Forelimb muscle (tissue), 1 donor: ENCODE results near the gene PSMD7. TPM values are rescaled to one million over a fixed set of nuclear protein-coding genes. Genes with fewer than 3 reads are reported as not detected.
"Not testable (repeated sequence)": the region's sequence is repeated elsewhere in the genome, so short reads cannot be mapped to it uniquely, and the experiment has no call there.

Experiments
- DNase-seq: peaks from one replicate; pipeline ENCODE4 v3.0.0-alpha.2; 2013; ENCODE audit warnings: low read depth
- polyA plus RNA-seq: library from polyadenylated mRNA; unstranded; fragments of 120-200 nt; gene quantifications from one replicate; pipeline ENCODE4 v1.2.1, GENCODE V29; 2013; ENCODE audit not compliant: insufficient read length

PSMD7 gene
- polyA plus RNA-seq, 1 donor: 91.6 TPM

GRCh38 chr16:74297145-74297665 lies 591 bp downstream of the PSMD7 start:
- DNase-seq: no peak

DNA sequence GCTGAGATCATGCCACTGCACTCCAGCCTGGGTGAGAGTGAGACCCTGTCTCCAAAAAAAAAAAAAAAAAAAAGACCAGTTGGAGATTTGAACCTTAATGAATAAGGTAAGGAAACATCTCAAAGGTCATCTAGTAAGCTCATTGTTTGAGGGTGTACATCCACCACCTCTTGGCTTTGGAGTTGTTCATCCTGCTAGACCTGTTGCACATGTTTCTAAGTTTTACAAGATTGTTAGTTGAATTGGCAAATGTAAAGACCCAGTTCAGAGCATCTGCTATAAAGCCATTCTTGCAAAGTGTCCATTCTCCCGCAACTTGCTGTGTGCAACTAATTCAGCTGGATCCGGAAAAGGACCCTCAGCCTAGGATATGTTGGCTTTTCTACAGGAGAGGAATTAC lies 1.5 kb downstream of the PSMD7 start:
- DNase-seq: no peak

GRCh38 chr16:74302341-74302740 lies 5.7 kb downstream of the PSMD7 start:
- DNase-seq: no peak

DNA sequence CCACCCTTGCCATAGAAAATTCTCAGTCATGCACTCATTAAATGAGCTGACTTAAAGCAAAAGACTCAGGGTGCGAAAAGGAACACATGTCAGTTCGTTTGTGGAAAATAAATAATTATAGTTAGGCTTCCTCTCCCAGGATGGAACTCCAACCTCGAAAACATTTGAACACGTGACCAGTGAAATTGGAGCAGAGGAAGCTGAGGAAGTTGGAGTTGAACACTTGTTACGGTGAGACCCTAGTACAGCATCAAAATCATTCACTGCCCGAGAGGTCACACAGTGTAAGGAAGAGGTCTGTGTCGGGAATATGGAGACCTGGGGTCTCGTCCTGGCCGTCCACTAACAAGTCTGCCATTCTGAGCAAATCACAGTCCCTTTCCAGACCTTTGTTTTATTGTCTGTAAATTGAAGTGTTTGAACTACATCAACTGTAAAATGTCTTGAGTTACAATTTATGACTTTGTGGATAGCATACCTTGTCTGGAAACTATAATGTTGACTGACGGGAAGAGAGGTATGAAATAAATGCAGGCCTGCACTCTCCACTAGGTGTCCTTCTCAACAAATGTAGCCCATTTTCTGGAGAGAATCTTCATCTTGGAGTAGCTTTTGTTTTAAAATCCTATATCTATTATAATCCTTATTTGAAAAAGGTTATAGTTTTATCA lies 7.7 kb downstream of the PSMD7 start:
- no peak for DNase-seq

- no peak for DNase-seq
Observed at GRCh38 chr16:74304835-74305176, 8.2 kb downstream of the PSMD7 start.

DNA sequence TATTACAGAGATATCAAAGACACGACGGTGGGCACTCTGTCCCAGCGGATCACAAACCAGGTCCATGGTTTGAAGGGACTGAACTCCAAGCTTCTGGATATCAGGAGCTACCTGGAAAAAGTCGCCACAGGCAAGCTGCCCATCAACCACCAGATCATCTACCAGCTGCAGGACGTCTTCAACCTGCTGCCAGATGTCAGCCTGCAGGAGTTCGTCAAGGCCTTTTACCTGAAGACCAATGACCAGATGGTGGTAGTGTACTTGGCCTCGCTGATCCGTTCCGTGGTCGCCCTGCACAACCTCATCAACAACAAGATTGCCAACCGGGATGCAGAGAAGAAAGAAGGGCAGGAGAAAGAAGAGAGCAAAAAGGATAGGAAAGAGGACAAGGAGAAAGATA lies 8.7 kb downstream of the PSMD7 start:
- no peak for DNase-seq

DNA sequence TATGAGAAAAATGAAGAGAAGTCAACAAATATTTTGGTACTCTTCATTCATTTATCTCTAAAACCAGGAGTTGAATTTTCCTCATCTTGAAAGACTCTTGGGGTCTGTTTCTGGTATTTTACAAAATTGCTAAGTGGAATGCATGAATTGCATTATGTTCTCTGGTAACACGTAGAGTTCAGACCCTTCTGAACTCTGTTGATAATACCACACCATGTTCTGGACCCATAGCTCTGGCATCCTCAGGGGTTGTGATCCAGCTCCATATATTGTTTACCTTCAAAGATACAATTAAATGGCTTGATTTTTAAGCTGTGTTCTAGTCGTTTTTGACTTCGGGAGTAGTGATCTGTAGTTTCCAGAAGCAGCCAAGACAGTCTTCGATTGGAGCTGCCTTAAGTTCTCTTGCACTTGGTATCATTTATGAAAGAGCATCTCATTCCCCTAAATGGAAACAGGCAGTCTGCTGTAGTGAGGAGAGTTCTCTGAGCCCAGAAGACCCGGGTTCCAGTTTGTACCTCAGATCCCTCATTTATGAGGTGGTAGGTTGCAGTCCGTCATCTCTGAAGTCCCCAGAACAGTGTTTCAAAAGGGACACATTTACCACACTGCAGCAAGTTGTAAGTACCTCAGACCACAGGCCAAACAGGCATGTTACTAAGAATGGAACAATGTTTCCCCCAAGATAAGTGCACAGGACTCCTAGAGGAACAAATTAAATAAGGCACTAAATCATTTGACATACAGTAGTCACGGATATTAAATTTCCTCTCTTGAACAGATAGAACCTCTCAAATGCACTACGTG lies 9.6 kb downstream of the PSMD7 start:
- no peak for DNase-seq

- DNase-seq: no peak
Observed at GRCh38 chr16:74307383-74307782, 10.8 kb downstream of the PSMD7 start.

DNA sequence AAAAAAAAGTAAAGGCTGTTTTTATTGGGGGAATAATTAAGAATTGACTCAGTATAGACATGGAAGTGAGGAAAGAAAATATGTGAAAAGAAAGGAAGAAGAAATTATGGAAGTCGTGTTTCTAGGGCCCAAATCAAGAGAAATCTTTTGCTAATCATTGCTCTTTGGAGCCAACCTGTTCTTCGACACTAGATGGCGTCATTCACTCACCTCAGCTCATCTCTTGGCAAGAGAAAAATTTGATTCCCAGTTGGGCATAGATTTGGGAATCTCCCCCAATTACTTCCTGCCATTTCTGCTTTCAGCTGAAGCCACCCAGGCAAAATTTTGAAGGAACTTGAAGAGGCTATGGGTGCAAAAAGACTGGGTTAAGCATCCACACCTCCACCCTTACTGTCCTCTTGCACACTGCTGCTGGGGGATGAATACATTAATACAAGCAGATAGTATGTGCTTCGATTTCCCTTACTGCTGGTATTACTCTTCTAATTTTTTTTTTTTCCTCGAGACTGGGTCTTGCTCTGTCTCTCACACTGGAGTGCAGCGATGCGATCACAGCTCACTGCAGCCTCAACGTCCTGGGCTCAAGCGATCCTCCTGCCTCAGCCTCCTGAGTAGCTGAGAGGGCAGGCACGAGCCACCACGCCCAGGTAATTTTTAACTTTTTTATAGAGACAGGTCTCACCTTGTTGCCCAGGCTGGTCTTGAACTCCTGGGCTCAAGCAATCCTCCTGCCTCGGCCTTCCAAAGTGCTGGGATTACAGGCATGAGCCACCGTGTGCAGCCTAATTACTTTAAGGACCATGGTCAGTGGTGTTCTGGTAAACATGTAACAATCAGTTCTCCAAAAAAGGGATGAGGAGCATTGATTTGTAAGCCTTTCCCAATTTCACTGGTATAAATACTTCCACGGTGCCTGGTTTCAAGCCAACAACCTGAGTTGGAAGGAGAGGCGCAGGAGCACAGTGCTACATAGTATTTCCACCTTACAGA lies 13.5 kb downstream of the PSMD7 start:
- DNase-seq: no peak

- DNase-seq: no peak
Observed at GRCh38 chr16:74315059-74315458, 18.4 kb downstream of the PSMD7 start.

DNA sequence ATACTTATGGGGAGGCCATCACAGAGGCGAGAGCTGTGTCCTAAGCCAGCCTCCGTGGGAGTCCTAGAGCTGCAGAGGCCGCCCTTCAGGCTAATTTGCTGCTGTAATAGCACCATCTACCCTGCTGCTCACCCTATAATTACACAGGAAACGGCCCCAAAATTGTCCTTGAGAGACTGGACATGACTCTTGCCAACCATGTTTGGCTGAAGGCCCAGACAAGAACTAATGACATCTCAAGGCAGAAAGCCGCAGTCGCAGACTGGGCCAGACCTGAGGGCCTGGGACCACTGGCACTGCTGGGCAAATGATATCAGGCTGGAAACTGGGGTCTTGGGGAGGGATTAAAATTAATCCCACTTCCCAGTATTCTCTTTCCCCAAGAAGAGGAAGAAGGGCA lies 24.1 kb downstream of the PSMD7 start:
- DNase-seq: no peak

DNA sequence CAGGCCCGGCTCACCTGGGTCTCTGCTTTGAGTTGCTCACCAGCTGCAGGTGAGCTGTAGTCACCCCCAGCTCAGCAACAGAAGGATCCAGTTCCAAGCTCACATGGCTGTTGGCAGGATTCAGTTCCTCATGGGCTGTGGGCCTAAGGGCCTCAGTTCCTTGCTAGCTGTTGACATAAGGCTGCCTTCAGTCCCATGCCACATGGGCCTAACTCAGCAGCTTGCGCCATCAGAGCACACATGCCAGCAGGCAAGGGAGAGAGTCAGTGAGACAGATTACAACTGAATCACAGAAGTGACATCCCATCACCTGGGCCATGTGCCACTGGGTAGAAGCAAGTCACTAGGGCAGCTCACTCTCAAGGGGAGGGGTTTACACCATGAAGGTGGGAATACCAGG lies 24.7 kb downstream of the PSMD7 start:
- DNase-seq: no peak

DNA sequence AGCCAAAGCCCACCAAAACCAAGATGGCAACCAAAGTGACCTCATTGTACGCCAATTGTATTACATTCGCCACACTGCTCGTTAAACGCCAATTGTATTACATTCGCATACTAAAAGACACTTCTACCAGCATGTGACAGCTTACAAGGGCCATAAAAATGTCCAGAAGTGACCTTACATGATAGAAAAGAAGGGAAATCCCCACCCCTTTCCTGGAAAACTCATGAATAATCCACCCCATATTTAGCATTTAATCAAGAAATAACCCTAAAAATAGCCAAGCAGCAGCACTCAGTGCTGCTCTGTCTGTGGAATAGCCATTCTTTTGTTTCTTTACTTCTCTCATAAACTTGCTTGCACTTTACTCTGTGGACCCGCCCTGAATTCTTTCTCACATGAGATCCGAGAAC lies 25.7 kb downstream of the PSMD7 start:
- no peak for DNase-seq

GRCh38 chr16:74324777-74325176 lies 28.2 kb downstream of the PSMD7 start:
- not testable (repeated sequence) for DNase-seq

DNA sequence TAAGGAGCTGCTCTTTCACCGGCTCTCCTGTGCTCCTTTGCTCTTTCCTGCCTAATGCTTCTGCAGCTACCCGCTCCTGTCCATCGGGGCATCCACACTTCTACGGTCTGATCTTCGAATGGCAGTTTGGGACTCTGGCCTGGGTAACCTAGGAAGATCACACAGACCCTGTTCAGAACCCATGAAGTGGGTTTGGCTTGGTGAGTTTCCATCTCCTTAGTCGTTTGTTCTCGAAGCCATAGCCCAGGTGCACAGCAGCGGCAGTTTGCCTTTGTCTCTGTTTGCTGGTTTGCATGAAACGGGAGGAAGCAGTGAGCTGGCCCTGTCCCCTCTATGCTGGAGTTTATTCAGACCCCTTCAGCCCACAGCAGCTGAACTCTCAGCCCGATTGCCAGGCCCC lies 29.0 kb downstream of the PSMD7 start:
- DNase-seq: no peak

- not testable (repeated sequence) for DNase-seq
Observed at GRCh38 chr16:74328346-74328745, 31.7 kb downstream of the PSMD7 start.

GRCh38 chr16:74332469-74332868 lies 35.9 kb downstream of the PSMD7 start:
- not testable (repeated sequence) for DNase-seq

DNA sequence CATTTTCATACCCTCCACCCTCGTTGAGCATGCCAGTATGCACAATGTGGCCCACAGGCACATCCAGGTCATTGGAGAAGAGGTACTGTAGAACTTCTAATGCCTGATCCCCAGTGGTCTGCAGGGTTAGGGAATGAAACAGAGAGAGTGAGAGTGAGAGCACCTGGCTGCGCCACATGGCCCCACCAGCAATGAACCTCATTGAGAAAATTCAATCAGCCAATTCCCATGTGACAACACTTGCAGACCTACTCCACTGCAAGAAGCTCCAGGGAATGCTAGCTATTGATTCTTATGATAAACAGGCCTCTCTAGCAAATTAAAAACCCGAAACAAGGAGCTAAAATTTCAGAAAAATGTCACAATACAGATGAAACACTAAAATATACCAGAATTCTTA lies 40.9 kb downstream of the PSMD7 start:
- not testable (repeated sequence) for DNase-seq

- DNase-seq: not testable (repeated sequence)
Observed at GRCh38 chr16:74339226-74339625, 42.6 kb downstream of the PSMD7 start.

- not testable (repeated sequence) for DNase-seq
Observed at GRCh38 chr16:74353038-74353437, 56.4 kb downstream of the PSMD7 start.
